Activated CD4-positive, alpha-beta T cell treated with anti-CD3 and anti-CD28 coated beads, Interleukin-2, amount 10 ng/mL, durations not matched to agents 7 days and 5 days (primary cell): ENCODE results near the gene NEIL3. TPM values are rescaled to one million over a fixed set of nuclear protein-coding genes. Genes with fewer than 3 reads are reported as not detected.

Experiments
- CTCF ChIA-PET: fragments of 350-600 bp; sonication (Branson Sonifier 250); formaldehyde crosslinking; loops from one replicate; lab custom pipeline; 2021; ENCODE audit warnings: antibody characterized with exemption; lab: Charles Lee
- POLR2A ChIA-PET: fragments of 350-600 bp; sonication (Branson Sonifier 250); formaldehyde crosslinking; loops from one replicate; lab custom pipeline; 2021; ENCODE audit warnings: antibody characterized with exemption; lab: Charles Lee
- DNase-seq: peaks from one replicate; pipeline ENCODE4 v3.0.0-alpha.2; 2020
- H3K27ac Mint-ChIP-seq: one replicate; pipeline ENCODE4 v1.8.0; 2021; ENCODE audit warnings: mild to moderate bottlenecking, moderate library complexity, mixed read lengths
- H3K27me3 Mint-ChIP-seq: one replicate; pipeline ENCODE4 v1.8.0; 2021; ENCODE audit warnings: mixed read lengths
- H3K36me3 Mint-ChIP-seq: one replicate; pipeline ENCODE4 v1.8.0; 2021; ENCODE audit warnings: low read depth, mixed read lengths
- H3K4me1 Mint-ChIP-seq: one replicate; pipeline ENCODE4 v1.8.0; 2021; ENCODE audit warnings: mixed read lengths
- H3K4me3 Mint-ChIP-seq: one replicate; pipeline ENCODE4 v1.8.0; 2021; ENCODE audit warnings: mild to moderate bottlenecking, moderate library complexity, mixed read lengths
- H3K9me3 Mint-ChIP-seq: one replicate; pipeline ENCODE4 v1.8.0; 2021; ENCODE audit warnings: mixed read lengths
- total RNA-seq, 2 experiments: library from RNA; stranded (reverse); gene quantifications; one replicate each; pipeline ENCODE4 v1.2.3, GENCODE V29; 2021

The NEIL3 gene
- total RNA-seq, 2 experiments from 2014 or later, result 34.6 to 38.9 TPM

DNA sequence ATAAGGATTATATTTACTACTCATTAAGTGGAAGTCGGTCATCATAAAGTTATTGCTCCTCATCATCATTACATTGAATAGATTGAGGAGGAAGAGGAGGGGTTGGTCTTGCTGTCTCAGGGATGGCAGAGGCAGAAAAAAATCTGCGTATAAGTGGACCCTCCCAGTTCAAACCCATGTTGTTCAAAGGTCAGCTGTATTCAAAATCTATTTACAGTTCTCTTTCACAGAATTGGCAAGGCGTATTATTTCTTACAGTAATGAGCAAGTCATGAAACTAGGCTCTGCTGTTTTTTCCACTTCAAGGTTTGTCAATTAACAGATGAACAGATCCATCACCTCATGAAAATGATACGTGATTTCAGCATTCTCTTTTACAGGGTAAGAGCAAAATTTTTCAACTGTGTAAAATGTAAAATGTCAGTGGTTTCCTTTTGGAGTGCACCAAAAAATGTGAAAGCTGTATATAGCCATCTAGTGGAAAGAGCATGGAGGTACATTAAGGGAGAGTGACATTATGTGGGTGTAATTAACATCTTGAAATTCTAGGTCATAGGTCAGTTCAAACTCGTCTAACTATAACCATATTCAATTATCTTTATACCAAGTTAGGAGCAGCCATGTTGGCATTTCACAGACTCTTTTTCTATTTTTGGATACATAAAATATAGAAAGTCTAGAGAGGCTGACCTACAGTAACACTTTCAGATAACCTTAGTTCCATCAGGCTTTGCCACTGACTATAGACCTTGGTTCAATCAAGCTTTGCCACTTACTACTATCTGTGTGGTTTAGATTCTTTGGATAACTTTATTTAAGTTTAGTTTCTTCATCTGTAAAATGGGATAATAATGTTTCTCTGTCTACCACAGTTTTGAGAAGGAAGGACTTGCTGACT, 30.1 kb downstream of the NEIL3 start:
- Mint-ChIP-seq H3K4me3 (no peak overlapping the region), H3K9me3 (no peaks in the 10 kb centered on the region), H3K27me3 (no peaks in the 10 kb centered on the region), H3K36me3 (peaks cover 39% of the 10 kb centered on the region), H3K4me1 (peaks cover 14% of the 10 kb centered on the region), H3K27ac (peak overlapping the region; percentile 74)
- peak; percentile 15 for DNase-seq
- ChIA-PET CTCF (interaction anchor here (1.2 to 2.9 kb wide), 5 partner anchors 10 to 89 kb away, joined by 3 to 12 read pairs (median 4); partner anchors contain the start of gene NEIL3), POLR2A (no interaction called here)

DNA sequence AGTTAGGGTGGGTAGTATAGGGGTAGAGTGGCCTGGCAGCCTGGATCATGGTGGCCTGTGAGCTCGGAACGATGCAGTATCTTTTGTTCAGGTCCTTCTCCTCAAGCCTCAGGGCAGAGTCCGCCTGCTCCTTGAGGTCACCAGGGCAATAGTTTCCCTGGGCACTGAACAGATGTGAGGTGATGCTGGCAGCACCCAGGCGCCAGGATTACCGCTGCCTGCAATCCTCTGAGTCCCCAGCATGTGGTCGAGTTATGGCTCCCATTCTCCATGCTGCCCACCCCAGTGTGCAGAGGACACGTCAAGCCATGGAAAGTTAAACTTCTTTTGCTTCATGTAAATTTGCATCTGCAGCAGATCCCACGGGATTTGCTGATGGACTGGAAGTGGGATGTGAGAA, 38.7 kb downstream of the NEIL3 start:
- H3K4me1 Mint-ChIP-seq, result peaks cover 7% of the 10 kb centered on the region
- peaks cover 50% of the 10 kb centered on the region for H3K36me3 Mint-ChIP-seq
- ChIA-PET POLR2A (no interaction called here), CTCF (no interaction called here)
- no peaks in the 10 kb centered on the region for H3K27me3 Mint-ChIP-seq
- no peak for DNase-seq
- no peak overlapping the region for H3K4me3 Mint-ChIP-seq
- H3K27ac Mint-ChIP-seq, result no peak overlapping the region
- H3K9me3 Mint-ChIP-seq, result no peaks in the 10 kb centered on the region

DNA sequence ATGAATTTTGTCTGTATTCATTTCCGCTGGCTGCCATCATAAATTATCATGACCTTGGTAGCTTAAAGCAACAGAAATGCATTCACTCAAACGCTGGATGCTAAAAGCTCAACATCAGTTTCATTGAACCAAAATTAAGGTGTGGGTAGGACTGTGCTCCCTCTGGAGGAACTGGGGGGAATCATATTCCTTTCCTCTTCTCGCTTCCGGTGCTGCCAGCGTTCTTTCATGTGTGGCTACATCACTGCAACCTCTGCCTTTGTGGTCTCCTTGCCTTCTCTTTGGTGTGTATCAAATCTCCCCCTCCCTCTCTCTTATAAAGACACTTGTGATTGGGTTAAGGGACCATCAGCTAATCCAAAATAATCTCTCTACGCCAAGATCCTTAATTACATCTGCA, 39.5 kb downstream of the NEIL3 start:
- ChIA-PET CTCF (no interaction called here), POLR2A (interaction anchor here (0.7 kb wide), 1 partner anchor 477 kb away, joined by 6 read pairs; no protein-coding TSS in a partner anchor)
- H3K9me3 Mint-ChIP-seq, result no peaks in the 10 kb centered on the region
- no peak overlapping the region for H3K4me3 Mint-ChIP-seq
- no peak overlapping the region for H3K27ac Mint-ChIP-seq
- no peaks in the 10 kb centered on the region for H3K27me3 Mint-ChIP-seq
- peaks cover 49% of the 10 kb centered on the region for H3K36me3 Mint-ChIP-seq
- DNase-seq, result no peak
- H3K4me1 Mint-ChIP-seq, result peaks cover 7% of the 10 kb centered on the region

DNA sequence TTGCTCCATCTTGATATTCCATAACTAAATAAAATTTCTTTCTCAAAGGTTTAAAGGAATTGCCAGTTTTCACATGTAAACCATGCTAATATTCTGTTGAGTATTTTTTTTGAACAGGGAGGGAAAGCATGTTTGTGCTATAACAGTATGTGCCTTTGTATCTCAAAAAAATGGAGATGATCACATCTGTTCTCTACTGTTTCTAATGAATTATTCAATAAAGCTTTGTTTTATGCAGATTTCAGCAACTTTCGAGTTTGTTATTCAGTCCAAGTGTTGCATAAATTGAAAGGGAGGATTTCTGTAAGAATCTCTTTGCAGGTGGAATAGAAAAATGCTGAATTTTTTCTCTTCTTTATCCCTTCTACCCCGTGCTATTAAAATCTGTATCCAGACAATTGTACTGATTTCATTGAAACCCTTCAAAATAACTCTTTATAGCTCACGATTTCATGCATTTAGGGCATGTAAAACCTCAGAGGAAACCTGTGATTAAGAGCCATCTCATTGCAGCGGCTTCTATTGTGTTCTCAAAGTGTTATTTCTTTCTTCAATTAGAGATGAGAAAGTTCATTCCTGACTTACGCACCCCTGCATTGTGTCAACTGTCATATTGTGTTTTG, 42.1 kb downstream of the NEIL3 start:
- Mint-ChIP-seq H3K9me3 (no peaks in the 10 kb centered on the region), H3K36me3 (peaks cover 48% of the 10 kb centered on the region), H3K27ac (no peak overlapping the region), H3K4me1 (peaks cover 7% of the 10 kb centered on the region), H3K4me3 (no peak overlapping the region), H3K27me3 (no peaks in the 10 kb centered on the region)
- DNase-seq, result no peak
- CTCF ChIA-PET, result interaction anchor here (1.2 kb wide), 1 partner anchor 29 kb away, joined by 3 read pairs; no protein-coding TSS in a partner anchor
- POLR2A ChIA-PET, result no interaction called here

DNA sequence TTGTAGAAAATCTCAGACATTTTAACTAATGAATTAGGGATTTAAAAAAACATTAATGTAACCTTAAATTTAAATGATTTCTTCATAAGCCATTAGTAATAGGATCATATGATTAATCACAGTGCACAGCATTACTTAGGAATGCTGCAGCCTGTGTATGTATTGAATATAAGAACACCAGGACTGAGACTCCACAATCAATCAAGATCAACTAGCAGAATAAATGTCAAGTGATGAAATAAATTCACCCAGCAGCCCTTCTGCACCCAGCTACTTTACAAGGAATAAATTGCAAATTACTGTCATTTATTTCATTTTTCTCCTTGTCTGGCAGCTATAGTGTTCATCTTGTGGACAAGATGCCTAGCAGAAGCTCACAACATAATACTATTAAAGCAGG, 46.5 kb downstream of the NEIL3 start:
- peaks cover 43% of the 10 kb centered on the region for H3K36me3 Mint-ChIP-seq

DNA sequence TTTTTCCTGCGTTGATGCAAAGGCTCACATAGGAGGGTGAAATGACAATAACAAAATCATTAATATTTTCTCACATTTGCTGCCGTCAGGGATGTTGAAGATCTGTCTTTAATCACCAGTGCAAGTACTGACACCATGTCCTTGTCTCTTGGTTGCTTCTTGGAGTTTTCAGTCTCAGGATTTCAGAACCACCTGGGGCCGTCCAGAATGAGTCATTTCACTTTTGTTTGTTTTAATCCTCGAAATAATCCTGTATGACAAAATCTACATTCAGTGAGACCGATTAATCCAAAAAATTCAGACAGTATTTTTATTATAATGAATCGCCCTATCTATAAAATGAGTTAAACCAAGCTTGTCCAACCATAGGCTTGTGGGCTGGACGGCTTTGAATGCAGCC, 47.2 kb downstream of the NEIL3 start:
- no peaks in the 10 kb centered on the region for H3K4me1 Mint-ChIP-seq

More for the DNA sequence above, 46.5 kb downstream of the NEIL3 start:
- Mint-ChIP-seq H3K9me3 (no peaks in the 10 kb centered on the region), H3K4me3 (no peak overlapping the region), H3K27ac (no peak overlapping the region), H3K27me3 (no peaks in the 10 kb centered on the region), H3K4me1 (no peaks in the 10 kb centered on the region)
- DNase-seq, result no peak
- POLR2A ChIA-PET, result no interaction called here
- CTCF ChIA-PET, result no interaction called here

DNA sequence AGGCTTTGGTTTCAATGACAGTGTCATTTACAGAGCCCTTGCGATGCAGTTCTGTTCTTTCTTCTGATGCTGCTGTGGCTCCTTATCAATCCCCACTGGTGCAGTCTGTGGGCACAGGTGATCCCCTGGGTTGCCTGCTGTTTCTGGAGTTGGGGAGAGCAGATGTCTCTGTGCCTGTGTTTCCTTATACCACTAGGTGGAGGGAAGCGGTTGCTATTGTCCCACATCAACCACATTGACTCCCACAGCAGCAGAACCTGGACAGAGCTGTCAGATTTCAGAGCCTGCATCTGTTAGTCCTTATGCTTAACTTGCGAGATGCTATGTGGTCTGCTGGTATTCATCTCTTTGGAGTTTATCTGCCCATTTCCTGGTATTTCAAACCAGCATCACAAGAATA, 57.7 kb downstream of the NEIL3 start:
- Mint-ChIP-seq H3K4me3 (no peak overlapping the region), H3K27me3 (no peaks in the 10 kb centered on the region), H3K9me3 (no peaks in the 10 kb centered on the region), H3K4me1 (peaks cover 14% of the 10 kb centered on the region), H3K36me3 (peaks cover 40% of the 10 kb centered on the region), H3K27ac (no peak overlapping the region)
- CTCF ChIA-PET, result no interaction called here
- POLR2A ChIA-PET, result no interaction called here
- peak; percentile 53 for DNase-seq

More for the DNA sequence above, 47.2 kb downstream of the NEIL3 start:
- H3K36me3 Mint-ChIP-seq, result peaks cover 48% of the 10 kb centered on the region
- CTCF ChIA-PET, result no interaction called here
- no peak overlapping the region for H3K27ac Mint-ChIP-seq
- DNase-seq, result no peak
- POLR2A ChIA-PET, result no interaction called here
- H3K9me3 Mint-ChIP-seq, result no peaks in the 10 kb centered on the region
- no peak overlapping the region for H3K4me3 Mint-ChIP-seq
- no peaks in the 10 kb centered on the region for H3K27me3 Mint-ChIP-seq

DNA sequence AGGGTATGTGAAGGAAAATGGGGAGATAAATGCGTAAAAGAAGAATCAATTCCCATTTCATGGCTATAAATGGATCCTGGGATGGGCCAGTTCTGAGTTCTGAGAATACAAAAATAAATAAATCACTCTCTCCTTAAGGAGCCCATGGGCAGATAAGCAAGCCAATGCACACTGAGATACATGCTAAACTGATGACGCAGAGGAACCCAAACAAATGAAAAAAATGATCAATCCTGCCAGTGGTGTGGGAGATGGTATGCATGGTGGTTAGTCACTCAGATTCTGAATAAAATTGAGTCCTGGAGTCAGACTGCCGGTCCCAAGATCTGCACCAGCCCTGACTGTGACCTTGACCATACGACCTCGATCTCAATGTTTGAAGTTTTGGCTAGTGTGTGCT, 59.7 kb downstream of the NEIL3 start:
- Mint-ChIP-seq H3K27me3 (no peaks in the 10 kb centered on the region), H3K4me1 (peaks cover 14% of the 10 kb centered on the region), H3K4me3 (no peak overlapping the region), H3K9me3 (no peaks in the 10 kb centered on the region), H3K27ac (no peak overlapping the region), H3K36me3 (peaks cover 26% of the 10 kb centered on the region)
- DNase-seq, result no peak
- ChIA-PET CTCF (no interaction called here), POLR2A (no interaction called here)

DNA sequence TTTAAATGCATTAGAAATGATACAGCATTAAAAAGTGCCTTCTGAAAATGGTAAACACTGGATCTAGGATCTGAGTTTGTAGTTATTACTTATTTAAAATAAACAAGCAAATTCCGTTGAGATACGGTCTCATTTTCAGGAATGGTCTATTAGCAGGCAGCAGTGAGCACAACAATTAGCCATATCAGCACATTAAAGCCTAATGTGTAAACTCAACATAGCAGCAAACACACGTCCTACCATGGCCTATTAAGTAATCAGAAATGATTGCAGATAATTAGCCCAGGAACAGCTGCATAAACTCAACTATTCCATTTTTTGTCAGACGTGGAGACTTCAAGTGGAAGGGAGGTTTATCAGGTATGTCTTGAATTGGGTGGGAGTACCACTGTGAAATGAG, 61.8 kb downstream of the NEIL3 start:
- POLR2A ChIA-PET, result no interaction called here
- Mint-ChIP-seq H3K9me3 (no peaks in the 10 kb centered on the region), H3K27ac (no peak overlapping the region), H3K36me3 (peaks cover 15% of the 10 kb centered on the region), H3K4me3 (no peak overlapping the region), H3K4me1 (peaks cover 14% of the 10 kb centered on the region), H3K27me3 (peaks cover 3% of the 10 kb centered on the region)
- CTCF ChIA-PET, result no interaction called here
- no peak for DNase-seq

DNA sequence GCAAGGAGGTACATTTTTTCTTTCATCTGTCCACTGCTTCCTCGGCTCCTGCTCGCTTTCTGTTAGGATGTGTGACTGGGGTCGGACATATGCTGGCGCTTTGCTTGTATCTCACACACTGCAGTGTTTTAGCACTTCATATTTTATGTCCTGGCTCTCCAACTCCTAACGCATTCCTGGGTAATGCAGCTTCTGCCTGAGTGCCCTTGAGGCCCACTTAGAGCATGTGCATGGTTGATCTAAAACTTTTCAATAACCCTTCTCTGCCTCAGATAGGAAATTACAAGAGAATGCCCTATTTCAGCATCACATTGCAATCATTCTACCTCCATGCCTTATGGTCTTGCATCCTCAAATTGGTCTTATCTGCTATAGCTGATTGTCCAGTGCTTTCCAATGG, 65.3 kb downstream of the NEIL3 start:
- Mint-ChIP-seq H3K4me3 (no peak overlapping the region), H3K4me1 (no peaks in the 10 kb centered on the region)
- CTCF ChIA-PET, result interaction anchor here (1.4 kb wide), 1 partner anchor 45 kb away, joined by 3 read pairs; no protein-coding TSS in a partner anchor

DNA sequence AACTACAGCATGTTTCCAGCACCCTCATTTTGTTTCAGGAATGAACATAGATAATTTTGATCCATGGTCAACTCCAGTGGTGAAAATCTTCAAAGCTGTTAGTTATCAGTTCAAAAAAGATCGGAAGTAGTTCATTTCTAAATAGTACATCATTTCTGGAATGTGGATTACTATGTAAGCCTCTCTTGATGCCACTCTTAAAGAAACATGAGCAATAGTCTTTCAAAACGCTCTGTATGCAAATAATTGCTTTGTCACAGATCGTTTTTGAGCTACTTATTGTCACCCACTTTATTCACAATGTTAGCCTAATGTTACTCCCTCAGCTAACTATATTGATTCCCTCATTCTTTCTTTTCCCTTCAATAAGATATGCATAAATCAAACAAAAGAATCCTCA, 65.7 kb downstream of the NEIL3 start:
- DNase-seq, result no peak

More for the DNA sequence above, 65.3 kb downstream of the NEIL3 start:
- Mint-ChIP-seq H3K27me3 (peaks cover 20% of the 10 kb centered on the region), H3K9me3 (no peaks in the 10 kb centered on the region), H3K27ac (no peak overlapping the region), H3K36me3 (peaks cover 8% of the 10 kb centered on the region)
- no peak for DNase-seq
- POLR2A ChIA-PET, result no interaction called here

DNA sequence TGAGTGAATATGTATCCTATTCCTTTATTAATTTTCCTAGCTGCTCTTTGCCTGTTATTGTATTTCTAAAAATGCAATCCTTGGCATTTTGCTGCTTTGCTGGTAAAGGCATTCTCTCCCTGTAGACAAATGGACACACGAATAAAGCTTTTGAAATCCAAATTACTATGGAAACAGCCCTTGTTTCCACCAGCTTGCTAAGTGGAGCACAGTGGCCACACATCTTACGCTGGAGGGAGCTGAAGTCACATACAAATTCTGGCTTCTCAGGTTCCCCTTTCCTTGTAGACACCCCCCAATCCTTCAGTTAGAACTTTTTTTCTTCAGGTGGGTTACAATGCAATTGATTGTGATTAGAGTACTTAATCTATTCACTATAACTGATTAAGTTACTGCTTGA, 66.3 kb downstream of the NEIL3 start:
- Mint-ChIP-seq H3K36me3 (no peaks in the 10 kb centered on the region), H3K27me3 (peaks cover 21% of the 10 kb centered on the region), H3K4me3 (no peak overlapping the region), H3K4me1 (no peaks in the 10 kb centered on the region), H3K9me3 (no peaks in the 10 kb centered on the region), H3K27ac (no peak overlapping the region)
- POLR2A ChIA-PET, result no interaction called here
- CTCF ChIA-PET, result interaction anchor here (1.1 to 1.4 kb wide), 2 partner anchors 46 to 125 kb away, joined by 3 read pairs; no protein-coding TSS in a partner anchor
- DNase-seq, result no peak

More for the DNA sequence above, 65.7 kb downstream of the NEIL3 start:
- ChIA-PET CTCF (interaction anchor here (1.1 to 1.4 kb wide), 2 partner anchors 45 to 125 kb away, joined by 3 read pairs; no protein-coding TSS in a partner anchor), POLR2A (no interaction called here)
- no peak overlapping the region for H3K27ac Mint-ChIP-seq
- H3K36me3 Mint-ChIP-seq, result peaks cover 4% of the 10 kb centered on the region
- no peak overlapping the region for H3K4me3 Mint-ChIP-seq
- no peaks in the 10 kb centered on the region for H3K9me3 Mint-ChIP-seq
- H3K4me1 Mint-ChIP-seq, result no peaks in the 10 kb centered on the region
- peaks cover 21% of the 10 kb centered on the region for H3K27me3 Mint-ChIP-seq
